GM21360 (cell line): ENCODE data around the gene TNFSF8.

Experiments
- ATAC-seq: cut with Tn5 transposase; IDR thresholded peaks from one replicate; pipeline ENCODE4 v1.9.1; 2021; ENCODE audit warnings: mild to moderate bottlenecking, moderate library complexity; ENCODE audit not compliant: unreplicated experiment

TNFSF8 gene

GRCh38 chr9:114906922-114907571 lies 23.3 kb downstream of the TNFSF8 start:
- no peak for ATAC-seq

- ATAC-seq: no peak
Observed at GRCh38 chr9:114905170-114905940, 25.0 kb downstream of the TNFSF8 start.

- no peak for ATAC-seq
Observed at GRCh38 chr9:114902786-114903524, 27.4 kb downstream of the TNFSF8 start.

- ATAC-seq: no peak
Observed at GRCh38 chr9:114900942-114901802, 29.2 kb downstream of the TNFSF8 start.

DNA sequence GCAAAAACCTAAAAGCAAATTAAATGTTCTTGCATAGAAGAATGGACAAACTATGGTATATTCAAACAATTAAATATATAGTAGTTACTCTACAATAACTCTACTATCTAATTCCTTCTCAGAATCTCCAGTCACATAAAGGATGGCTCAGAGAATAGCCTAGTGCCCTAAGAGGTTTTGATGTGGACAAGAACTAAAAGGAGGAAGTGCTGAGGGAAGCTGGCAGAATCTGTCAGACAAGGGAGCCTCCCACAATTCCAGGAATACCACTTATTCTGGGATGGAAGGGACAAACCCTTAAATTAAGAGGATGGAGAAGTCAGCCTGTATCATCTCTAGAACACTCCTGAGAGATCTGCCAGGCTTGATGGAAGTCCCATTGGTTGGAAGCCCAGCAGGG lies 30.4 kb downstream of the TNFSF8 start:
- no peak for ATAC-seq

- no peak for ATAC-seq
Observed at GRCh38 chr9:114899461-114899860, 30.9 kb downstream of the TNFSF8 start.

DNA sequence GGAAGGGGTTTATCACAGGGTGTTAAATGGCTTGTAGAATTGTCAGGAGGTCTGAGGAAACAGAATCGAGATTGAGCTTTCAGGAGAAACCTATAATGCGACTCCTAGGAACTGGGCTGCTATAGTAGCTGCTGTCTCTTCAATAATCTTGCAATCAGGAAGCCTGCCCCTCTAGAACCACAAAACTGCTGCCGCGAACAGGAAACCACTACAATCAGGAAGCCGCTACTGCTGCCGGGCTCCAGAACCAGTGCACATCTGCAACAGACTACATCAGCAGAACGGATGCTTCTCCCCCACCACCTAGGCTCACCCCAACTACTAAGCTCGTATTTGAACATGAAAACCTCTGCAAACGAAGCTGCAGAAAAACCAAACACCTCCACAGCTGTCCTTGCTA lies 31.6 kb downstream of the TNFSF8 start:
- ATAC-seq: no peak

DNA sequence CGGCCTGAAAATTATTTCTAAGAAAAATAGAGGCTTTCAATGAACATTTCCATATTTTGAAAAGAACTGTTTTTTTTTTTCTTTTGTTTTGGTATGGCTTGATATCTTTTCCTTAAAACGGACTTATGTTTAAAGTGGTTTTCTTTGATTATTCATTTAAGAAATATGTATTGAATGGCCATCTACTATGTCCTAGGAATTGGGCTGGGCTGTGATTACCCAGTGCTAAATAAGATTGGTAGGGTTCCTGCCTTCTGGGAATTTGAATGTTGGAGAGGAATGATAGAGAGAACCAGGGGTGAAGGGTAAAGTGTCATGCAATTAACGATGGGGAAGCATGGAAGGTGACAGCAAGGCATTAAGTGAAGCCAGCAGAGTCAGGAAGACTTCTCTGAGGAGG lies 33.2 kb downstream of the TNFSF8 start:
- no peak for ATAC-seq

GRCh38 chr9:114896344-114896743 lies 34.0 kb downstream of the TNFSF8 start:
- no peak for ATAC-seq

DNA sequence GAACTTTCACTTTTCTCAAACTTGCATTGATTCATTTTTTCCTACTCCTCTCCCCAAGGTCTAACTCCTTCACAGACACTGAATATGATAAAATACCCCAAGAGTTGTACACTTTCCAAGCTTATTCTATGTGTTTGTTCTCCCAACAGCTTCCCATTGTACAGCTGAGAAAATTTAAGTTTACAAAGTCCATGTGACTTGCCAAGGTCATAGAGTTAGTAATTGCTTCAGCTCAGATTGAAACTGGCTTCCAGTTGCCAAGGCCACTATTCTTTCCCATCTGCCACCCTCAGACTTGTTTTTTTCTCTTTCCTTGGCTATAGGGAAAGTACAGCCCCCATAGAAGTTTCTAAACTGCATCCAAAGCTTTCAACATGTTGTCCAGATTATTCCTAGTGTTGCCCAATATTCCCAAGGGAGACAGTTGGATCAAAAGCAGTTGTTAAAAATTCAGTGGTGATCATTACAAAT lies 34.8 kb downstream of the TNFSF8 start:
- no peak for ATAC-seq

- ATAC-seq: no peak
Observed at GRCh38 chr9:114894609-114895433, 35.6 kb downstream of the TNFSF8 start.

DNA sequence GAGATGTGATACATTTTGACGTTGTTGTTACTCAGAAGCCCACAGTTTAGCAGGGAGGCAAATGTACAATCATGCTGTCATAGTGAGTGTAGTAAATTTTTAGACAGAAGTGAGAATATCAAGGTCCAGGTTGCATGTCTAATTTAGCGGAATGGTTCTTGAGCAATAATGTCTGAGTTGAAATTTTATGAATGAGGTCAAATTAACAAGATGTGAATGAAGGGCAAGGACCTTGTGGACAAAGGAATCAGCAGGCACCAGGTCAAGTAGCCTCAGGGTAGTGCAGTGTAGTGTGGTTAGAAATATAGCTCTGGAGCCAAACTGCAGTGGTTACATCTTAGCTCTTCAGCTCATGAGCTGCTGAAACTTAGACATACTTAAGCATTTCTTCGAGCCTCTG lies 36.2 kb downstream of the TNFSF8 start:
- no peak for ATAC-seq

DNA sequence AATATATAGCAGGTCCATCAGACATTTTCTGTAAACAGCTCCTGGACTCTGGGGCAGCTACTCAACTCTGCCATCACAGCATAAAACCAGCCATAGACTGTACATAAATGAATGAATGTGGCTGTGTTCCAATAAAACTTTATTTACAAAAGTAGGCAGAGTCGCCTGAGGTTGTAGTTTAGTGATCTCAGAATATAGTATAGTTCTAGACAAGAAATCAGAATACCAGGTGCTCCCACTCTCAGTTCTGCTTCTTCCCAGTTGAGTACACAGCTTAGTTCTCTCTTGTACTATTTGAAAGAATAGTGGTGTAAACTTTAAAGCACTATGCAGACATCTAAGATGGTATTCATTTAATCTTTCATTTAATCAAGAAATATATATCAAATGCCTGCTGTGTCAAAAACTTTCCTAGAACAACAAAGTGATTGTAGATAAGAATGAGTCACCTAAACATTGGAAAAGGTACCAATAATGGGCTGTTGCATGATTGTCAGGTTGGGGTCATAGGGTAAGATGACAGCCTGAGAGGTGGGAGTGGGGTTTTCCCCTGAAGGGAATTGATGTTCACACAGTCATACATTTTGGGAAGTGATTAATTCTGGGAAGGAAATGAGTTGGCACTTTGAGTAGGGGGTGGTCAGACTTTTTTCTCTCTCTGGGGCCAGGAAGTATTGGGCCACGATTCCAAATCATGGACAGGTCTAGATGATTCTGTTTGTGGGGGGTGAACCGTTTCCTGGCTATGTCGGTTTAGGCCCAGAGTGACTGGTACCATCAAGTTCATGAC lies 37.0 kb downstream of the TNFSF8 start:
- ATAC-seq: no peak

- ATAC-seq: no peak
Observed at GRCh38 chr9:114889802-114890224, 40.6 kb downstream of the TNFSF8 start.

- no peak for ATAC-seq
Observed at GRCh38 chr9:114888607-114889006, 41.8 kb downstream of the TNFSF8 start.

- no peak for ATAC-seq
Observed at GRCh38 chr9:114887963-114888362, 42.4 kb downstream of the TNFSF8 start.

- no peak for ATAC-seq
Observed at GRCh38 chr9:114884787-114885452, 45.5 kb downstream of the TNFSF8 start.

- ATAC-seq: no peak
Observed at GRCh38 chr9:114883709-114884108, 46.7 kb downstream of the TNFSF8 start.
